HEK293 (cell line): ENCODE results near the gene CGB2.

Experiments used
- FEZF1 ChIP-seq: fragments of 450-650 bp; formaldehyde crosslinking; IDR thresholded peaks from 2 replicates; pipeline ENCODE4 v1.5.1; 2016; ENCODE audit warnings: missing biosample characterization, missing genetic modification characterization
- HIC1 ChIP-seq: fragments of 450-650 bp; formaldehyde crosslinking; IDR thresholded peaks from 2 replicates; pipeline ENCODE4 v1.5.1; 2016; ENCODE audit warnings: missing biosample characterization, missing genetic modification characterization
- KLF1 ChIP-seq: fragments of 450-650 bp; formaldehyde crosslinking; IDR thresholded peaks from 2 replicates; pipeline ENCODE4 v1.5.1; 2016; ENCODE audit warnings: missing biosample characterization, missing genetic modification characterization
- KLF10 ChIP-seq: fragments of 450-650 bp; IDR thresholded peaks from 2 replicates; pipeline ENCODE4 v1.5.1; 2018; ENCODE audit warnings: missing biosample characterization, mild to moderate bottlenecking, missing genetic modification characterization
- MZF1 ChIP-seq: fragments of 450-650 bp; formaldehyde crosslinking; IDR thresholded peaks from 2 replicates; pipeline ENCODE4 v1.5.1; 2017; ENCODE audit warnings: missing biosample characterization, missing genetic modification characterization, borderline replicate concordance
- OVOL3 ChIP-seq: fragments of 450-650 bp; formaldehyde crosslinking; IDR thresholded peaks from 2 replicates; pipeline ENCODE4 v1.5.1; 2016; ENCODE audit warnings: missing biosample characterization, missing genetic modification characterization
- PRDM2 ChIP-seq: fragments of 450-650 bp; formaldehyde crosslinking; IDR thresholded peaks from 2 replicates; pipeline ENCODE4 v1.5.1; 2016; ENCODE audit warnings: missing biosample characterization, missing genetic modification characterization, borderline replicate concordance
- REPIN1 ChIP-seq: fragments of 450-650 bp; formaldehyde crosslinking; IDR thresholded peaks from 2 replicates; pipeline ENCODE4 v1.5.1; 2017; ENCODE audit warnings: missing biosample characterization, missing genetic modification characterization, low read depth
- SP3 ChIP-seq: fragments of 450-650 bp; formaldehyde crosslinking; IDR thresholded peaks from 2 replicates; pipeline ENCODE4 v1.5.1; 2016; ENCODE audit warnings: missing biosample characterization, missing genetic modification characterization
- YY2 ChIP-seq: fragments of 450-650 bp; formaldehyde crosslinking; IDR thresholded peaks from 2 replicates; pipeline ENCODE4 v1.5.1; 2016; ENCODE audit warnings: missing biosample characterization, missing genetic modification characterization
- ZNF10 ChIP-seq: fragments of 450-650 bp; formaldehyde crosslinking; IDR thresholded peaks from 2 replicates; pipeline ENCODE4 v1.5.1; 2017; ENCODE audit warnings: missing biosample characterization, missing genetic modification characterization
- ZNF114 ChIP-seq: fragments of 450-650 bp; formaldehyde crosslinking; IDR thresholded peaks from 2 replicates; pipeline ENCODE4 v1.5.0; 2017; ENCODE audit warnings: missing biosample characterization, missing genetic modification characterization
- ZNF155 ChIP-seq: fragments of 450-650 bp; formaldehyde crosslinking; IDR thresholded peaks from 2 replicates; pipeline ENCODE4 v1.5.1; 2016; ENCODE audit warnings: missing biosample characterization, missing genetic modification characterization
- ZNF214 ChIP-seq: fragments of 450-650 bp; formaldehyde crosslinking; IDR thresholded peaks from 2 replicates; pipeline ENCODE4 v1.5.1; 2017; ENCODE audit warnings: missing biosample characterization, mild to moderate bottlenecking, missing genetic modification characterization, borderline replicate concordance
- ZNF302 ChIP-seq: fragments of 450-650 bp; formaldehyde crosslinking; IDR thresholded peaks from 2 replicates; pipeline ENCODE4 v1.5.1; 2016; ENCODE audit warnings: missing biosample characterization, missing genetic modification characterization, low read depth
- ZNF324 ChIP-seq: fragments of 450-650 bp; formaldehyde crosslinking; IDR thresholded peaks from 2 replicates; pipeline ENCODE4 v1.5.1; 2016; ENCODE audit warnings: missing biosample characterization, missing genetic modification characterization
- ZNF423 ChIP-seq: fragments of 450-650 bp; formaldehyde crosslinking; IDR thresholded peaks from 2 replicates; pipeline ENCODE4 v1.5.1; 2016; ENCODE audit warnings: missing biosample characterization, missing genetic modification characterization
- ZNF426 ChIP-seq: fragments of 450-650 bp; formaldehyde crosslinking; IDR thresholded peaks from 2 replicates; pipeline ENCODE4 v1.5.1; 2017; ENCODE audit warnings: missing biosample characterization, missing genetic modification characterization, mild to moderate bottlenecking, inconsistent platforms, moderate library complexity
- ZNF501 ChIP-seq: fragments of 450-650 bp; formaldehyde crosslinking; IDR thresholded peaks from 2 replicates; pipeline ENCODE4 v1.5.1; 2016; ENCODE audit warnings: missing biosample characterization, missing genetic modification characterization
- ZNF521 ChIP-seq: fragments of 450-650 bp; formaldehyde crosslinking; IDR thresholded peaks from 2 replicates; pipeline ENCODE4 v1.5.1; 2017; ENCODE audit warnings: missing biosample characterization, mild to moderate bottlenecking, missing genetic modification characterization
- ZNF558 ChIP-seq: fragments of 450-650 bp; formaldehyde crosslinking; IDR thresholded peaks from 2 replicates; pipeline ENCODE4 v1.5.1; 2016; ENCODE audit warnings: missing biosample characterization, missing genetic modification characterization
- ZNF596 ChIP-seq: fragments of 450-650 bp; IDR thresholded peaks from 2 replicates; pipeline ENCODE4 v1.5.0; 2018; ENCODE audit warnings: missing biosample characterization, mild to moderate bottlenecking, missing genetic modification characterization, moderate library complexity
- ZNF670 ChIP-seq: fragments of 450-650 bp; formaldehyde crosslinking; IDR thresholded peaks from 2 replicates; pipeline ENCODE4 v1.5.1; 2016; ENCODE audit warnings: missing biosample characterization, missing genetic modification characterization, low read depth
- ZNF677 ChIP-seq: fragments of 450-650 bp; IDR thresholded peaks from 2 replicates; pipeline ENCODE4 v1.5.0; 2018; ENCODE audit warnings: missing biosample characterization, mild to moderate bottlenecking, missing genetic modification characterization, moderate library complexity
- ZNF76 ChIP-seq: fragments of 450-650 bp; formaldehyde crosslinking; IDR thresholded peaks from 2 replicates; pipeline ENCODE4; 2016; ENCODE audit warnings: low read depth, missing biosample characterization, missing genetic modification characterization, borderline replicate concordance
- ZNF791 ChIP-seq: fragments of 450-650 bp; formaldehyde crosslinking; IDR thresholded peaks from 2 replicates; pipeline ENCODE4 v1.5.1; 2016; ENCODE audit warnings: missing biosample characterization, missing genetic modification characterization
- ZNF837 ChIP-seq: fragments of 450-650 bp; formaldehyde crosslinking; IDR thresholded peaks from 2 replicates; pipeline ENCODE4 v1.5.1; 2016; ENCODE audit warnings: missing biosample characterization, missing genetic modification characterization
- TF ChIP-seq, protein P1 (sequence below): fragments of 450-650 bp; IDR thresholded peaks from 2 replicates; pipeline ENCODE4 v1.5.1; 2018; ENCODE audit warnings: missing biosample characterization, mild to moderate bottlenecking, missing genetic modification characterization
- TF ChIP-seq, protein P2 (sequence below): fragments of 450-650 bp; formaldehyde crosslinking; IDR thresholded peaks from 2 replicates; pipeline ENCODE4 v1.5.1; 2016; ENCODE audit warnings: missing biosample characterization, missing genetic modification characterization

The CGB2 gene

GRCh38 chr19:49056101-49056901, 24.6 kb downstream of the CGB2 start (continued):
- TF ChIP-seq PRDM2 (no peak), ZNF596 (tag by site-specific recombination) (no peak), ZNF791 (tag by site-specific recombination) (no peak), ZNF837 (no peak), ZNF10 (tag by site-specific recombination) (no peak), ZNF423 (tag by site-specific recombination) (no peak), ZNF324 (no peak), ZNF558 (no peak), YY2 (tag by site-specific recombination) (no peak), ZNF214 (tag by site-specific recombination) (no peak), MZF1 (no peak), ZNF670 (tag by site-specific recombination) (no peak), FEZF1 (tag by site-specific recombination) (no peak), ZNF501 (tag by site-specific recombination) (no peak), KLF10 (tag by site-specific recombination) (peak; percentile 98), ZNF677 (tag by site-specific recombination) (no peak), ZNF302 (tag by site-specific recombination) (no peak), ZNF426 (no peak), ZNF76 (peak; percentile 42; the same call in 1 of the 2 replicates), ZNF114 (no peak), REPIN1 (tag by site-specific recombination) (no peak), HIC1 (tag by site-specific recombination) (no peak), ZNF155 (tag by site-specific recombination) (no peak), OVOL3 (tag by site-specific recombination) (no peak), ZNF521 (tag by site-specific recombination) (no peak), SP3 (tag by site-specific recombination) (peak; percentile 96), KLF1 (tag by site-specific recombination) (peak; percentile 90)
- TF ChIP-seq, protein P1, sequence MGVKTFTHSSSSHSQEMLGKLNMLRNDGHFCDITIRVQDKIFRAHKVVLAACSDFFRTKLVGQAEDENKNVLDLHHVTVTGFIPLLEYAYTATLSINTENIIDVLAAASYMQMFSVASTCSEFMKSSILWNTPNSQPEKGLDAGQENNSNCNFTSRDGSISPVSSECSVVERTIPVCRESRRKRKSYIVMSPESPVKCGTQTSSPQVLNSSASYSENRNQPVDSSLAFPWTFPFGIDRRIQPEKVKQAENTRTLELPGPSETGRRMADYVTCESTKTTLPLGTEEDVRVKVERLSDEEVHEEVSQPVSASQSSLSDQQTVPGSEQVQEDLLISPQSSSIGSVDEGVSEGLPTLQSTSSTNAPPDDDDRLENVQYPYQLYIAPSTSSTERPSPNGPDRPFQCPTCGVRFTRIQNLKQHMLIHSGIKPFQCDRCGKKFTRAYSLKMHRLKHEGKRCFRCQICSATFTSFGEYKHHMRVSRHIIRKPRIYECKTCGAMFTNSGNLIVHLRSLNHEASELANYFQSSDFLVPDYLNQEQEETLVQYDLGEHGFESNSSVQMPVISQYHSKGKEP (tag by site-specific recombination), result no peak
- TF ChIP-seq, protein P2, sequence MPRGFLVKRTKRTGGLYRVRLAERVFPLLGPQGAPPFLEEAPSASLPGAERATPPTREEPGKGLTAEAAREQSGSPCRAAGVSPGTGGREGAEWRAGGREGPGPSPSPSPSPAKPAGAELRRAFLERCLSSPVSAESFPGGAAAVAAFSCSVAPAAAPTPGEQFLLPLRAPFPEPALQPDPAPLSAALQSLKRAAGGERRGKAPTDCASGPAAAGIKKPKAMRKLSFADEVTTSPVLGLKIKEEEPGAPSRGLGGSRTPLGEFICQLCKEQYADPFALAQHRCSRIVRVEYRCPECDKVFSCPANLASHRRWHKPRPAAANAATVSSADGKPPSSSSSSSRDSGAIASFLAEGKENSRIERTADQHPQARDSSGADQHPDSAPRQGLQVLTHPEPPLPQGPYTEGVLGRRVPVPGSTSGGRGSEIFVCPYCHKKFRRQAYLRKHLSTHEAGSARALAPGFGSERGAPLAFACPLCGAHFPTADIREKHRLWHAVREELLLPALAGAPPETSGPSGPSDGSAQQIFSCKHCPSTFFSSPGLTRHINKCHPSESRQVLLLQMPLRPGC (tag by site-specific recombination), result no peak
